Bronchus fibroblast of lung (primary cell): Measurements from ENCODE around the gene PABPC1L. TPM values are rescaled to one million over a fixed set of nuclear protein-coding genes. Genes with fewer than 3 reads are reported as not detected.

Experiments
- total RNA-seq: library from RNA; depleted of rRNA; stranded (reverse); fragments of >200 nt; gene quantifications from 2 replicates; pipeline ENCODE4 v1.2.3, GENCODE V29; 2015

The PABPC1L gene
- 10.1 TPM in 2 replicates for total RNA-seq

GRCh38 chr20:44909872-44910689 lies at the start of gene PABPC1L:
Gene PABPC1L, plus strand, starts transcription at chr20:44910060. Its CDS starts 84 bp downstream, at chr20:44910144.

GRCh38 chr20:44885392-44886265 lies 24.2 kb upstream of the PABPC1L start, which contains the start of gene YWHAB:
Gene YWHAB, plus strand, starts transcription at chr20:44885705. Its CDS starts 15,829 bp downstream, at chr20:44901534.

GRCh38 chr20:44960103-44960852 lies 50.4 kb downstream of the PABPC1L start, which contains the start of gene TOMM34:
Gene TOMM34, minus strand, starts transcription at chr20:44960397. Its CDS starts 64 bp downstream, at chr20:44960333.

GRCh38 chr20:44966030-44966961 lies 56.4 kb downstream of the PABPC1L start, which contains the start of gene STK4:
Gene STK4, plus strand, starts transcription at chr20:44966512. Its CDS starts 57 bp downstream, at chr20:44966569.

Other genes starting within 250 kb of the PABPC1L start
- 1.6 and 3.4 TPM in 2 replicates for gene CCN5, start 194.7 kb upstream of the PABPC1L start, total RNA-seq
- not detected in 2 replicates for gene KCNK15, start 164.2 kb upstream of the PABPC1L start, total RNA-seq
- gene RIMS4, start 99.5 kb upstream of the PABPC1L start, total RNA-seq: not detected in 2 replicates
- 91.9 and 99.2 TPM in 2 replicates for gene YWHAB, start 24.4 kb upstream of the PABPC1L start, total RNA-seq
- gene TOMM34, start 50.3 kb downstream of the PABPC1L start, total RNA-seq: 73.4 and 75.0 TPM in 2 replicates
- 11.9 and 12.4 TPM in 2 replicates for gene STK4, start 56.5 kb downstream of the PABPC1L start, total RNA-seq
- 0.30 and 0.34 TPM in 2 replicates for gene KCNS1, start 191.1 kb downstream of the PABPC1L start, total RNA-seq
- gene WFDC5, start 205.1 kb downstream of the PABPC1L start, total RNA-seq: not detected in 2 replicates
- gene WFDC12, start 214.4 kb downstream of the PABPC1L start, total RNA-seq: not detected in 2 replicates